ENCODE results near the gene DOC2B.

GRCh38 chr17:210402-210801 lies 29.0 kb upstream of the DOC2B start:
- TF ChIP-seq CTCF (IDR thresholded peaks at IDR 0.05) (no peak), POLR2A (IDR thresholded peaks at IDR 0.05) (no peak)

All from heart left ventricle (tissue), 13 donors.